ENCODE measurements around the gene ITGA6. TPM values are rescaled to one million over a fixed set of nuclear protein-coding genes. Genes with fewer than 3 reads are reported as not detected.
"Not testable (repeated sequence)": the region's sequence is repeated elsewhere in the genome, so short reads cannot be mapped to it uniquely, and the experiment has no call there.

ITGA6 gene
- total RNA-seq, 2 donors from 2014 or later = 38.0 to 47.1 TPM

DNA sequence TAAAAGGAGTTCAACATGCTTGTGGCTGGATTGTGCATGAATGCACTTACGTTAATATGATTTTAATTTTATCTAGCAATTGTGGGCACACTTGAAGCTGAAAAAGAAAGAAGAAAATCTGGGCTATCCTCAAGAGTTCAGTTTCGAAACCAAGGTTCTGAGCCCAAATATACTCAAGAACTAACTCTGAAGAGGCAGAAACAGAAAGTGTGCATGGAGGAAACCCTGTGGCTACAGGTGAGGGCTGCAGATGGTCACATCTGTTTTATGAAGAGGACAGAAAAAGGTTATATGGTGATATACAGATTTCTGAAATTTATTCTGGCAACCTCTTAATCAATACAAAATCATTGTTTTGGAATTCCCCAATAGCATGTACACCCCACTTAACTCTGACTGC, 57.3 kb downstream of the ITGA6 start:
- no peak for DNase-seq (ENCODE audit: low spot score)
- intact Hi-C loops (cut with DNase I) = no loop called here

DNA sequence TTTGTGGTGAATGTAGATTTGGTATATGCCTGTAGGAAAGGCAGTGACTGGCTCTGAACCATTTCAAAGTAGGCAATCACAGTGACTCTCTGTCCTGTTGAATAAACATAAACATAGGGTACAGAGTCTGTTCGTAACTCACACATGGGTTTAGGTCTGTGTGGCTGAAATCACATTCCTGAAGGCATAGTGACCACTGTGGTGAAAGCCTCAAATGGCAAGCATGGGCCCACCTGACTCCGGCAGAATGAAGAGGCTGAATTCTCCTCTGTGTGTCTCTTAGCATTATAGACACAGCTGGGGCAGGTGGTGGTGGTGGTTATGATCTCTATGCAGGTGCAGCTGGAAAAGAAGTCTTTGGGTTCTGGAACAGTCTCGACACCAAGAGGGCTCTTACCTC, 61.2 kb downstream of the ITGA6 start:
- intact Hi-C loops (cut with DNase I) = no loop called here
- no peak for DNase-seq (ENCODE audit: low spot score)

- intact Hi-C loops (cut with DNase I) = no loop called here
- no peak for DNase-seq (ENCODE audit: low spot score)
Measured at GRCh38 chr2:172489681-172490080, 62.3 kb downstream of the ITGA6 start.

DNA sequence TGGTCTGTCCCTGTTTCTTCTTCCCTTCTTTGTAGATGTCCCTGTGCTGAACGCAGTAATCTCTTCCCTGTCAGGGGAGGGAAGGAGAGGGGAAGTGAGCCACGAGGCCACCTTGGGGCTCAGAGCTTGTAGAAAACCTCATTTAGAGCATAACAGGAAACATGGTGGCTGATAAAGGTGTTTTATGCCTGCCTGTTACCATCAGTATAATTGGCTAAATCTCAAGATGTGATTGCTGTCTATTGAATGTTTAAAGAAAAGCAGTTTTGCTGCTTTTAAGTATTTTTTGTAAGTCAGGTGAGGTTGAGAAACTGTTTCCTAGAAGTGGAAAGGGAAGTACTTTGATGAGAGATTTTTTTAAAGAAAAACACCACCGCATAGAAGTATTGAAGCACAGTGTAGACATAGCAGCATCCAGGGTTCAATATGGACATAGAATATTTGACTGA, 68.8 kb downstream of the ITGA6 start:
- no peak for DNase-seq (ENCODE audit: low spot score)
- intact Hi-C loops (cut with DNase I) = no loop called here

DNA sequence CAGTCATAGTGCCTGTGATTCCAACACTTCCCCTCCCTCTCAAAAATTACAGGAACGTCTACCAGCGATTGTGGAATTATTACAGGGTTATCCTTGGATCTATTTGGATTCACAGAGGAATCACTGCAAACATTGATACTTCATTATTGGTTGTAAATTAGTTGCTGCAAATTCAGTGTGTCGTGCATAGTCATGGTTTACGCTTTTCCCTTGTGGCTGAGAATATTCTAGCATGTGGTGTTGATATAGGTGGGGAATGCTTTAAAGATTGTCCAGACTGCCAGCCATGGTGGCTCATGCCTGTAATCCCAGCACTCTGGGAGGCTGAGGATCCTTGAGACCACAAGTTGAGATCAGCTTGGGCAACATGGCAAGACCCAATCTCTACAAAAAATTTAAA, 79.8 kb downstream of the ITGA6 start:
- no peak for DNase-seq (ENCODE audit: low spot score)
- intact Hi-C loops (cut with DNase I) = no loop called here

DNA sequence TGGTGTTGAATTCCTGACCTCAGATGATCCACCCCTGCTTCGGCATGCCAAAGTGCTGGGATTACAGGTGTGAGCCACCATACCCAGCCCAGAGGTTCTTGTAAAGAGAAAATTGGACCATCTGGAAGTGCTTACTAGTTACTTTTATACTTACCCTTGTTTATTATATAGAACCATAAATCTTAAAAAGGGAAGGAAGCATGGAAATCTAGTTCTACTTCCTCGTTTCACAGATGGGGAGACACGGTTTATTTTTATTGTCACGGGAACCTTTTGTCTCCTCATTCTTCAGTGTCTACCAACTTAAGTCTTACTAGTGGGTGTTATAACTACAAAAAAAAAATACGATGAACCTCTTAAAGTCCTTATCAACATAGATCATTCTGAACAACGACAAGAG, 82.7 kb downstream of the ITGA6 start:
- DNase-seq (ENCODE audit: low spot score) = no peak
- intact Hi-C loops (cut with DNase I) = no loop called here

- intact Hi-C loops (cut with DNase I) = no loop called here
- no peak for DNase-seq (ENCODE audit: low spot score)
Measured at GRCh38 chr2:172510548-172510947, 83.2 kb downstream of the ITGA6 start.

DNA sequence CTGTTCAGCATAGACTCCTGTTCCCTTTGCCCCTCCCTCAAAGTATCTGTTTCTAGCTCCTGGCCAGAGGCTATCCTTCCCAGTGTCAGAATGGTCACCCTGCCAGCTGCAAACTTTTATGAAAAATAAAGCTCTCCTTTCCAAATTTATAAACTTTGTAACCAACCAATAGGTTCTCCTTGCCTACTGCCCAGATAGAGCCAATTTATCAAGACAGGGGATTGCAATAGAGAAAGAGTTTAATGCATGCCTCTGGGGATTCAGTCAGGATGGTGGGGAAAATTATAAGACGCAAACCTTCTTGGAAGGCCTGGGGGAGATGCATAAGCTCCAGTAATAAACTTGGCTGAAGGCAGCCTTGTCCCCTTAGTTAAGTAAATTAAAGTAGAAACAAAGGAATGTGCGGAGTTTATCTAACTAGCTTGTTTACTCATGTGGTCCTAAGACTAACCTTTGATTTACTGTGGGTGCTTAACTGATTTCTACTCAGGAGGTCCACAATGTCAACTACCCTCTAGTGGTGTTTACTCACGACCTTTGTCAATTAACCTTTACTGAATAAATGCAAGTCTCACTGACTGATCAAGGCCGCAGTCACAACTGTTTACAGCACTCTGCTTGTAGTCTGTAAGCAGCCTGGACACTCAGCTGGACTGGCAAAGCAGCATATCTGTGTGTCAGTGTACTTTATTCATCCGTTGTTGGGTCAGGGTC, 85.6 kb downstream of the ITGA6 start:
- DNase-seq (ENCODE audit: low spot score) = no peak
- intact Hi-C loops (cut with DNase I) = no loop called here

DNA sequence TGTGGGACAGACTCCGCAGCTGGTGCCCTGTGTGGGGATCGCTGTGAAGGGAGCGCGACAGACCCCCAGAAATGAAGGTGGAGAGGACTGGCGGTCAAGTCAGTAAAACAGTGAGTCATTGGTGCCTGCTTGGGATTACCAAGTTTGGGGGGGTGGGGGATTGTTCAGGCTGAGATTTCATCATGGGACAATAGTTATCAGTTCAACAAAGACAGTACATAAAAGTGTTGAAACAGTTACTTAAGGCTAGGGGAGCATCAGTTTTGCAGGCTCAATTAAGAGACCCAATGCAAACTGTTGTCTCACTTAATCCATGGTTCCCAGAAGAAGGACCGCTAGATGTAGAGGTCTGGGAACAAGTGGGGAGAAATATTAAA, 86.1 kb downstream of the ITGA6 start:
- DNase-seq (ENCODE audit: low spot score) = no peak
- intact Hi-C loops (cut with DNase I) = no loop called here

- intact Hi-C loops (cut with DNase I) = no loop called here
Measured at GRCh38 chr2:172513935-172514586, 86.7 kb downstream of the ITGA6 start.

GRCh38 chr2:172516299-172516698, 88.9 kb downstream of the ITGA6 start:
- no peak for DNase-seq (ENCODE audit: low spot score)
- intact Hi-C loops (cut with DNase I) = no loop called here

More at GRCh38 chr2:172513935-172514586, 86.7 kb downstream of the ITGA6 start:
- no peak for DNase-seq (ENCODE audit: low spot score)

GRCh38 chr2:172518995-172519394, 91.6 kb downstream of the ITGA6 start:
- intact Hi-C loops (cut with DNase I) = no loop called here
- DNase-seq (ENCODE audit: low spot score) = no peak

DNA sequence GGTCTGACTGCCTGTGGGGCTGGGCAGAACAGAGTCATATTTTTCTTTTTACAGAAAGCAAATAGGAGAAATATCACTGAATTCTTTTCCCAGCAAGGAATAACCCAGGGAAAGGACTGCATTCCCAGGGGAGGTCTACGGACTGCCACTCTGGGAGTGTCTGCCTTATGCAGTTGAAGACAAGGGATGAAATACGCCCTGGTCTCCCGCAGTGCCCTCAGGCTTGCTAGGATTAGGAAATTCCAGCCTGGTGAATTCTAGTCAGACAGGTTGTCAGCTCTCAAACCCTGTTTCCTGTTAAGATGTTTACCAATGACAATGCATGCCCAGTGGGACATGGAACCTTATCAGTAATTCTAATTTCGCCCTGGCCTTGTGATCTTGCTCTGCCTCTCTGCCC, 98.2 kb downstream of the ITGA6 start:
- DNase-seq (ENCODE audit: low spot score) = no peak
- intact Hi-C loops (cut with DNase I) = no loop called here

- intact Hi-C loops (cut with DNase I) = no loop called here
- DNase-seq (ENCODE audit: low spot score) = no peak
Measured at GRCh38 chr2:172531309-172531708, 103.9 kb downstream of the ITGA6 start.

DNA sequence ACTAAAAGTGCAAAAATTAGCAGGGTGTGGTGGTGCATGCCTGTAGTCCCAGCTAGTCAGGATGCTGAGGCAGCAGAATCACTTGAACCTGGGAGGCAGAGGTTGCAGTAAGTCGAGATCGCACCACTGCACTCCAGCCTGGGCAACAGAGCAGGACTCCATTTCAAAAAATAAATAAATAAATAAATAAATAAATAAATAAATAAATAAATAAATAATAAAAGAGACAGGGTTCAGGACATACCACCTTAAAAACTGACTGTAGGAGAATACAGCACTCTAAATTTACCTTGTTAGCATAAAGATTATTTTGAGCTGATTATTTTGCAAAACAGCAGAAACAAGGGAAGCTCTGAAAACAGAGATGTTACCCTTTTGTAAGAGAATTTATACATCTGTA, 105.1 kb downstream of the ITGA6 start:
- intact Hi-C loops (cut with DNase I); DNase-seq (ENCODE audit: low spot score): not testable (repeated sequence)

DNA sequence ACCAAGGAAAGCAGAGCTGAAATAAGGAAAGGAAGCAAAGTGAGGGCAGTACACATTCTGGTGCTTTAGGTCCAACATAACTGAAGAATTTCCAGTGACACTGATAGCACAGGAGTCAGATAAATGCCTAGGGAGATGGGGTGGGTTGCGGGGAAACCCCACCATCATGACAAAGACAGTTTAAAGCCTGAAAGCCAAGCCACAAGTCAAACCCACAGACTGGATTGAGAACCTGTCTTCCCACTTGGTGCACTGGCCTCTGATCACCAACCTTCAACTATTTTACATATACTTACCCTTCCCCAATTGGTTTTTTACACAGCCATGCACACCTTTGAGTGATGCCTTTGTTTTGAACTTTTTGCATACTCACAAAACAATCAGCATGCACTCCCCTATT, 106.3 kb downstream of the ITGA6 start:
- intact Hi-C loops (cut with DNase I) = no loop called here

DNA sequence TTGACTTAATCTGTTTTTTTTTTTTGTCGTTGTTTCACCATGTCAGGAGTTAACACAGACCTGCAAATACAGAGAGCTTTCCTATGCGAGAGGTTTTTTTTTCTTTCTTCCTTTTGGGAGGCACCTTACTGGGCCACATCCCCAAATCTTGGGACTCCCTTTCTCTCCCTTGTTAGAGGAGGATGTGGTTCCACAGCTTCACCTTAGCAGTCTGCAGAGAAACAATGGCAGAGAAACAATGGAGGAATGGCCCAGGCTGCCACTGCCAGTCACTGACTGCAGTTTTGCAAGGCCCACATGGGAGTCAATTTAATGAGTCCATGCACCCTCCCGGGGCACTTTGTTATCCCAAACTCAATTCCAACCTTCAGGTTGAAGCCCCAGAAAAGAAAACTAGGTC, 107.7 kb downstream of the ITGA6 start:
- intact Hi-C loops (cut with DNase I) = no loop called here

More for the DNA sequence above, 106.3 kb downstream of the ITGA6 start:
- DNase-seq (ENCODE audit: low spot score) = no peak

GRCh38 chr2:172537851-172538250, 110.5 kb downstream of the ITGA6 start:
- DNase-seq (ENCODE audit: low spot score); intact Hi-C loops (cut with DNase I): not testable (repeated sequence)

More for the DNA sequence above, 107.7 kb downstream of the ITGA6 start:
- no peak for DNase-seq (ENCODE audit: low spot score)

- DNase-seq (ENCODE audit: low spot score) = no peak
- intact Hi-C loops (cut with DNase I) = no loop called here
Measured at GRCh38 chr2:172539767-172540166, 112.4 kb downstream of the ITGA6 start.

DNA sequence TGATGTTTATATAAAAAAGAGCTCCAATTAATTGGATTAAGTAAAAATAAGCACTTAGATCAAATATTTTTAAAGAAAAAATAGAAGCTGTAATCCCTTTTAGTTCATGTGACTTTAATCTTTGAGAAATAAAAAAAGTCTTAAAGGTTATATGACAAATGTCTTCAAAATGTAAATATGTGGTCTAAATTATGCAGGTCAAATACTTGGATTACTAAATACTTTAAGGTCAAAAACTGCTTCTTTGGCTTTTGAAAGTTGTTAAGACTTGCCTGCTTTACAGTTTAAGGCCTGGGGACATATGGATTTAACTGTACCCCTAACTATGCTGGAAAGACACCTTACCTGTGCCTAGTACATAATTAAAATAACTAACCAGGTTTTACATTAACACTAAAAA, 113.0 kb downstream of the ITGA6 start:
- intact Hi-C loops (cut with DNase I) = no loop called here

GRCh38 chr2:172545408-172546075, 118.2 kb downstream of the ITGA6 start:
- intact Hi-C loops (cut with DNase I) = no loop called here
- no peak for DNase-seq (ENCODE audit: low spot score)

More for the DNA sequence above, 113.0 kb downstream of the ITGA6 start:
- DNase-seq (ENCODE audit: low spot score) = no peak

Data from posterior vena cava (tissue), 2 donors.